IPS-20b (cell line): ENCODE data around the gene STX19.

ENCODE experiments used
- H3K27ac ChIP-seq: one replicate; pipeline ENCODE4 v1.5.1; 2013; ENCODE audit warnings: low read length
- H3K27me3 ChIP-seq: 2 replicates; pipeline ENCODE4 v1.6.1; 2013; ENCODE audit warnings: mild to moderate bottlenecking, low read length, inconsistent platforms; ENCODE audit not compliant: insufficient read depth
- H3K36me3 ChIP-seq: 2 replicates; pipeline ENCODE4 v1.6.1; 2013; ENCODE audit warnings: low read depth, mild to moderate bottlenecking, inconsistent platforms, low read length, moderate library complexity; ENCODE audit not compliant: insufficient read depth
- H3K4me1 ChIP-seq: 2 replicates; pipeline ENCODE4 v1.6.1; 2013; ENCODE audit warnings: mild to moderate bottlenecking, control low read depth, inconsistent platforms, low read length, moderate library complexity; ENCODE audit not compliant: insufficient read depth
- H3K4me3 ChIP-seq: 2 replicates; pipeline ENCODE4 v1.5.1; 2013; ENCODE audit warnings: mild to moderate bottlenecking, low read length, inconsistent platforms
- H3K9ac ChIP-seq: 2 replicates; pipeline ENCODE4 v1.6.1; 2013; ENCODE audit warnings: low read depth, mild to moderate bottlenecking, inconsistent platforms, low read length, moderate library complexity
- H3K9me3 ChIP-seq: 2 replicates; pipeline ENCODE4 v1.6.1; 2013; ENCODE audit warnings: mild to moderate bottlenecking, low read depth, low read length, inconsistent platforms; ENCODE audit not compliant: insufficient read depth

STX19 gene

GRCh38 chr3:93991631-93992030 is 36.8 kb downstream of the STX19 start:
- Histone ChIP-seq H3K9me3 (no peaks in the 10 kb centered on the region), H3K27ac (no peak overlapping the region), H3K4me3 (no peak overlapping the region), H3K9ac (no peak overlapping the region), H3K4me1 (no peaks in the 10 kb centered on the region; the same call in 1 of the 2 replicates), H3K36me3 (no peaks in the 10 kb centered on the region), H3K27me3 (no peaks in the 10 kb centered on the region)

GRCh38 chr3:93989241-93989640 is 39.2 kb downstream of the STX19 start:
- no peak overlapping the region for H3K4me3 ChIP-seq
- no peaks in the 10 kb centered on the region for H3K36me3 ChIP-seq
- H3K27me3 ChIP-seq = no peaks in the 10 kb centered on the region
- H3K9ac ChIP-seq = no peak overlapping the region
- no peaks in the 10 kb centered on the region for H3K9me3 ChIP-seq
- no peak overlapping the region for H3K27ac ChIP-seq
- H3K4me1 ChIP-seq = no peaks in the 10 kb centered on the region; the same call in 1 of the 2 replicates

DNA sequence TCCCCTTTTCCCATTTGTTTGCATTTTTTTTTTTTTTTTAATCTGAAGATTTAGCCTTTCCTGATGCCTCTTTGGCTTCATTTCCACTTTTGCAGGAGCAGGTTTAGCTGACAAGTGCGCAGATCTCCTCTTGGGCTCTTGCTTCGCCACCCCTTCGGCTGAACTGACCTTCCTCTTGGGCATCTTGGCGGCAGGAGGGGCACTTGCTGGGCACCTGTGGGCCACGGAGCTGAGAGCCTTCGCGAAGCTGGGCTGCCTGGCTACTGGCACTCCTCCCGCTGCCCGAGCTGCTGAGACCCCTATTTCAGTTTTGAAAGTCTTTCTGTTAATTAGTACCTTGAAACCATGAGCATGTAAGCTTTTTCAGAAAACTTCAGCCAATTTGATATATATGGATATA is 39.6 kb downstream of the STX19 start:
- Histone ChIP-seq H3K9ac (no peak overlapping the region), H3K9me3 (no peaks in the 10 kb centered on the region), H3K27me3 (no peaks in the 10 kb centered on the region), H3K27ac (no peak overlapping the region), H3K4me3 (no peak overlapping the region), H3K4me1 (no peaks in the 10 kb centered on the region; the same call in 1 of the 2 replicates), H3K36me3 (no peaks in the 10 kb centered on the region)

DNA sequence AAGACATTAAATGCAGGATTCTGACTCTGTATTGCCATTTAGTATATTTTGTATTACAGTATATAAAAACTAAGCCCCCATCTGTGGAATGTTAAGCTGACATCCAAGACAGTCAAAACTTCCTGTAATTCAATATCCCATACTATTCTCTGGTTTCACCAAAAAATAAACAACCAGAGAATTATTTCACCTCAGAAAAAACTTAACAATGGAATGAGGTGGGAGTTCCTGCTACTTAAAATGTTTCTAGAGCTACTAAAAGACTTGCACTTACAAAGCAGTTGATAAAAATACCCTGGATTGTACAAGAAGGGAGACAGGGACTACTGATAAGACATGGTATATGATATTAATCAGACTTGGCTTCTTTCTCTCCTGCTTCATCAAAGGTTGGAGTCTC is 40.1 kb downstream of the STX19 start:
- Histone ChIP-seq H3K36me3 (no peaks in the 10 kb centered on the region), H3K9me3 (no peaks in the 10 kb centered on the region), H3K9ac (no peak overlapping the region), H3K27ac (no peak overlapping the region), H3K27me3 (no peaks in the 10 kb centered on the region), H3K4me3 (no peak overlapping the region), H3K4me1 (no peaks in the 10 kb centered on the region; the same call in 1 of the 2 replicates)

DNA sequence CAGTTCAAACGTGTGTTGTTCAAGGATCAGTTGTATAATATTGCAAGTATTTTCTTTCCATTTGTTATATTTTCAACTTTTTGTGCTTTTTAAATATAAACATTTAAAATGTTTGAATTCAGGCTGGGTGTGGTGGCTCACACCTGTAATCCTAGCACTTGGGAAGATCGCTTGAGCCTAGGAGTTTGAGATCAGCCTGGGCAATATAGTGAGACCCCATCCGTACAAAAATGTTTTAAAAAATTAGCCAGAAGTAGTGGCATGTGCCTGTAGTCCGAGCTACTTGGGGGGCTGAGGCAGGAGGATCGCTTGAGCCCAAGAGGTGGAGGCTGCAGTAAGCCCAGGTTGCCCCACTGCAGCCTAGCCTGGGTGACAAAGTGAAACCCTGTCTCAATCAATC is 43.8 kb downstream of the STX19 start:
- Histone ChIP-seq H3K27ac (no peak overlapping the region), H3K36me3 (no peaks in the 10 kb centered on the region), H3K9me3 (no peaks in the 10 kb centered on the region), H3K27me3 (no peaks in the 10 kb centered on the region), H3K9ac (no peak overlapping the region), H3K4me3 (no peak overlapping the region), H3K4me1 (no peaks in the 10 kb centered on the region; the same call in 1 of the 2 replicates)

DNA sequence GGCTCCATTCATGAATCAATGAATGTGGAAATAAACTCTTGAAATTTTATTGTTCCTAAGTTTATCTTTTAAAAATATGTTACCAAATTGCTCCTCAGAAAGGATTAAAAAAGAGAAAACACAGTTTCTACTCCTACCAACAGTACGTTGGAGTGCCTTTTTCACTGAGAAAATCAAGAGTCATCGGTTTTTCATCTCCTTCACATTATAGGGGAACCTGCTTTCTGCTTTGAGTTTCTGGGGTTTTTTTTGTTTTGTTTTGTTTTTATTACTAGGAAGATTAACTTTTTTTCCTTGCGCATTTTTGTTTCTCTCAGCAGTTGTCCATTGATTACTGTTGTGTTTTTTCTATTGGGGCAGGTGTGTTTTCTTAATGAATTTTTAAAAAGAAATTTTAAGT is 45.0 kb downstream of the STX19 start:
- Histone ChIP-seq H3K36me3 (no peaks in the 10 kb centered on the region), H3K27ac (no peak overlapping the region), H3K9ac (no peak overlapping the region), H3K9me3 (no peaks in the 10 kb centered on the region), H3K4me3 (no peak overlapping the region), H3K27me3 (no peaks in the 10 kb centered on the region), H3K4me1 (no peaks in the 10 kb centered on the region; the same call in 1 of the 2 replicates)

GRCh38 chr3:93981649-93982048 is 46.7 kb downstream of the STX19 start:
- H3K4me3 ChIP-seq = peak overlapping the region; percentile 88; the same call in 1 of the 2 replicates
- no peaks in the 10 kb centered on the region for H3K9me3 ChIP-seq
- H3K36me3 ChIP-seq = no peaks in the 10 kb centered on the region
- H3K27ac ChIP-seq = no peak overlapping the region
- H3K27me3 ChIP-seq = no peaks in the 10 kb centered on the region
- no peaks in the 10 kb centered on the region for H3K4me1 ChIP-seq
- H3K9ac ChIP-seq = no peak overlapping the region

DNA sequence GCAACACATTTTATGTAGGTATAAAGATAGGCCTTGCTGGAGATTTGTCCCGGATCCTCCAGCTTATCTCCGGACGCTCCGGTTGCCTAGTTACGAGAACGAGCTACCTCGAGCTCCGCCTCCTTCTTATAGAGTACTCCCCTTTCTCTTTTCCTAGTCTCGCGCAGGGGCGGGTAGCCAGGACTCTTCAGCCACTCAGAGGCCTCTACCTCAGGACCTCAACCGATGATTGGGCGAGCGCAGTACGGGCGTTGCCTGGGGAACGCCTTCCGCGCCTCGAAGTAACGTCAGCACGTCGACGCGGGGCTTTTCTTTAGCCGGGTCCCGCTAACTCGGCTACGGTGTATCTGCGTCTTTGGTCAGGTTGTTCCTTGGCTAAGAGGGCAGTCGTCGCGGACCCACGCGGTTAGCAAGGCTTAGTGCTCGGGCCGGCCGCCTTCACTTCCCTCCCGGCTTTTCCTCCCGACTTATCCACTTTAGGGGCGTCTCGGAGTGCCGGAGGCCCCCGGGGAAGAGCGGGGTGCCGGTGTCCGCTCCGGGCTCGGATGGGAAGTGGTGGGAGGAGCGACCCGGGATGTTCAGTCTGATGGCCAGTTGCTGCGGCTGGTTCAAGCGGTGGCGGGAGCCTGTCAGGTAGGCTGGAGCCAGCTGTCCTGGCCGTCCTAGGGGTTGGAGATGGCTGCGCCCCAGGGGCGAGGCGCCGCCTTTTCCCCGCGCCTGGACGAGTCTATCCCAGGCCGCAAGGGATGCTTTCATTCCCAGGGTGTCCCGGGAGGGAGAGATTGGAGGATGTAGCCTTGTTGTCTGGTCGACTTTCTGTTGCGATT is 48.3 kb downstream of the STX19 start, which contains the start of gene ARL13B:
TSS of gene ARL13B (plus strand) at position 306 of the 827 bp plus-strand sequence. CDS start at position 575, 269 bp downstream.
- Histone ChIP-seq H3K9ac (peak within 1 kb of the TSS; percentile 85; the same call in 1 of the 2 replicates), H3K36me3 (no peaks in the 10 kb centered on the region), H3K27ac (peak within 1 kb of the TSS; percentile 45), H3K4me3 (peak within 1 kb of the TSS; percentile 88), H3K27me3 (no peaks in the 10 kb centered on the region), H3K9me3 (no peaks in the 10 kb centered on the region), H3K4me1 (no peaks in the 10 kb centered on the region)

- H3K9ac ChIP-seq = peak within 1 kb of the TSS; percentile 76
- no peaks in the 10 kb centered on the region for H3K36me3 ChIP-seq
- no peaks in the 10 kb centered on the region for H3K9me3 ChIP-seq
- peaks cover 13% of the 10 kb centered on the region for H3K27me3 ChIP-seq
- peaks cover 6% of the 10 kb centered on the region; the same call in 1 of the 2 replicates for H3K4me1 ChIP-seq
- H3K4me3 ChIP-seq = peak within 1 kb of the TSS; percentile 85
- no peak within 1 kb of the TSS for H3K27ac ChIP-seq
Measured at GRCh38 chr3:93973131-93974126, 55.0 kb downstream of the STX19 start, which contains the start of gene PROS1. PROS1 (minus strand) TSS chr3:93973896; CDS start chr3:93973749, 147 bp downstream.

DNA sequence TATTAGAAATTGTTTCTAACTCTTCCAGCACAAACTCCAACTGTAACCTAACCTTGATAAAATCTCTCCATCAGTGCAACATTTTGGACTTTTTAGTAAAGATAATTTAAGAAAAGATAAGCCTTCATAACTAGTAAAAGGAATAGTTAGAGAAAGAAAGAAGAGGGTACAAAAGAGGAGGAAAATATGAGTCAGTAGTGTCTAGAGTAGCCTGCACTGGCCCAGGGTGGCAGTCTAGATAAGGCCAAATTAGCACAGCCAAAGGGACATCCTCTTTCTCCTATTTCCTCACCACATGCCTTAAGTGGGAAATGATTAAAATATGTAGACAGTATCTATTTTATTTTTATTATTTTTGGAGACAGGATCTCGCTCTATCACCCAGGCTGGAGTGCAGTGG is 58.4 kb downstream of the STX19 start:
- Histone ChIP-seq H3K4me3 (no peak overlapping the region), H3K4me1 (peaks cover 7% of the 10 kb centered on the region; the same call in 1 of the 2 replicates), H3K27ac (no peak overlapping the region), H3K9ac (no peak overlapping the region), H3K9me3 (no peaks in the 10 kb centered on the region), H3K27me3 (peaks cover 13% of the 10 kb centered on the region), H3K36me3 (no peaks in the 10 kb centered on the region)

- Histone ChIP-seq H3K9ac (no peak overlapping the region), H3K27ac (no peak overlapping the region), H3K4me1 (peaks cover 7% of the 10 kb centered on the region; the same call in 1 of the 2 replicates), H3K36me3 (no peaks in the 10 kb centered on the region), H3K27me3 (peaks cover 13% of the 10 kb centered on the region), H3K9me3 (no peaks in the 10 kb centered on the region), H3K4me3 (no peak overlapping the region)
Measured at GRCh38 chr3:93969443-93969842, 59.0 kb downstream of the STX19 start.
